GM19240 (cell line): Measurements from ENCODE around the gene GPRASP3.

Experiments
- DNase-seq: peaks from one replicate; pipeline ENCODE4 v3.0.0; 2011; ENCODE audit warnings: low spot score; ENCODE audit not compliant: insufficient read length

GPRASP3 gene

GRCh38 chrX:102745857-102746584, 25.5 kb downstream of the GPRASP3 start:
- DNase-seq, result no peak

- no peak for DNase-seq
Observed at GRCh38 chrX:102765217-102765616, 44.7 kb downstream of the GPRASP3 start.

GRCh38 chrX:102765809-102766208, 45.3 kb downstream of the GPRASP3 start:
- no peak for DNase-seq

GRCh38 chrX:102767287-102767686, 46.7 kb downstream of the GPRASP3 start:
- no peak for DNase-seq

GRCh38 chrX:102768987-102769761, 48.6 kb downstream of the GPRASP3 start:
- DNase-seq, result peak; percentile 36
